Progenitor cell of endocrine pancreas (in vitro differentiated cells): ENCODE measurements around the gene HADHA. TPM values are rescaled to one million over a fixed set of nuclear protein-coding genes. Genes with fewer than 3 reads are reported as not detected.

Source experiments
- DNase-seq: peaks from one replicate; pipeline ENCODE4 v3.0.0; 2021; ENCODE audit warnings: low spot score; ENCODE audit not compliant: unreplicated experiment
- H3K27ac Mint-ChIP-seq: 2 replicates; pipeline ENCODE4 v1.8.0; 2021; ENCODE audit warnings: mild to moderate bottlenecking, moderate library complexity, mixed read lengths
- H3K27me3 Mint-ChIP-seq: 2 replicates; pipeline ENCODE4 v1.8.0; 2021; ENCODE audit warnings: mixed read lengths
- H3K36me3 Mint-ChIP-seq: 2 replicates; pipeline ENCODE4 v1.8.0; 2022; ENCODE audit warnings: mixed read lengths; ENCODE audit not compliant: insufficient read depth
- H3K4me1 Mint-ChIP-seq: 2 replicates; pipeline ENCODE4 v1.8.0; 2021; ENCODE audit warnings: low read depth, mixed read lengths
- H3K4me3 Mint-ChIP-seq: 2 replicates; pipeline ENCODE4 v1.8.0; 2021; ENCODE audit warnings: low read depth, mild to moderate bottlenecking, moderate library complexity, mixed read lengths
- H3K9me3 Mint-ChIP-seq: 2 replicates; pipeline ENCODE4 v1.8.0; 2021; ENCODE audit warnings: low read depth, mixed read lengths
- total RNA-seq: library from RNA; stranded (reverse); gene quantifications from 2 replicates; pipeline ENCODE4 v1.2.1, GENCODE V29; 2021
- TF ChIP-seq, protein P1 (sequence below): fragments of 200-600 bp; sonication (generic); IDR thresholded peaks from one replicate; pipeline ENCODE4 v1.5.0; 2021; ENCODE audit warnings: antibody characterized with exemption, mild to moderate bottlenecking; ENCODE audit not compliant: unreplicated experiment

The HADHA gene
- total RNA-seq, 1 donor from 2014 or later, result 111 TPM

DNA sequence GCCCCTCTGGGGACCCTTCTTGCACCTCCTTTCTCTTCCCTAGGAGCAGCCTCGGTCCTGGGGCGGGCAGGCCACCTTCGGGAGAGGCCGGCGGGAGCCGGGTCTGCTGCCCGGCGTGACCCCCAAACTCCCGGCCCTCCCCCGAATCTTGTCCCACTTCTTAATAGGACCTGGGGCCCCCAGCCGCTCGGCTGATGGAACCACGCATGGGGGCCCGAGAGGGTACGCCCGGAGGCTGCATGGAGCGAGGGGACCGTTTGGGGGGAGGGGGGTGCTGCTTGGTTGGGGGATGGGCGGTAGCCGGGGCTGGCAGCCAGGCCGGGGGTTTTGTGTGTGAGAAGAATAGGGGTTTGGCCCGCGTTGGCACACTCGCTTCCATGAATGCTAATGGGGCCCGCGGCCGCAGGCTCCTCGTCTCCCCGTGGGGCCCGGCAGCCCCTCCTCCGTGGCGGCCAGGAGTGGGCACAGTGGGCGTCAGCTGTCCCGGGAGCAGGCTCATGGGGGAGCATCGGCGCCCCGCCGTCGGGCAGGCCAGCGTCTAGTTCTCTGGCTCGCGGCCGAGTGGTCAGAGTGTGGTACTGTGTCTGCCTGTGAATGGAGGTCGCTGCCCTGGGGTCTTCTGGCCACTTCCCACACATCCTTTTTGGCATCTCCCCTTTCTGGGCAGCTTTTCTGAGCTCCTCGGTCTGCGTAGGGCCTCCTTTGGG, 70.5 kb downstream of the HADHA start:
- TF ChIP-seq, protein P1, sequence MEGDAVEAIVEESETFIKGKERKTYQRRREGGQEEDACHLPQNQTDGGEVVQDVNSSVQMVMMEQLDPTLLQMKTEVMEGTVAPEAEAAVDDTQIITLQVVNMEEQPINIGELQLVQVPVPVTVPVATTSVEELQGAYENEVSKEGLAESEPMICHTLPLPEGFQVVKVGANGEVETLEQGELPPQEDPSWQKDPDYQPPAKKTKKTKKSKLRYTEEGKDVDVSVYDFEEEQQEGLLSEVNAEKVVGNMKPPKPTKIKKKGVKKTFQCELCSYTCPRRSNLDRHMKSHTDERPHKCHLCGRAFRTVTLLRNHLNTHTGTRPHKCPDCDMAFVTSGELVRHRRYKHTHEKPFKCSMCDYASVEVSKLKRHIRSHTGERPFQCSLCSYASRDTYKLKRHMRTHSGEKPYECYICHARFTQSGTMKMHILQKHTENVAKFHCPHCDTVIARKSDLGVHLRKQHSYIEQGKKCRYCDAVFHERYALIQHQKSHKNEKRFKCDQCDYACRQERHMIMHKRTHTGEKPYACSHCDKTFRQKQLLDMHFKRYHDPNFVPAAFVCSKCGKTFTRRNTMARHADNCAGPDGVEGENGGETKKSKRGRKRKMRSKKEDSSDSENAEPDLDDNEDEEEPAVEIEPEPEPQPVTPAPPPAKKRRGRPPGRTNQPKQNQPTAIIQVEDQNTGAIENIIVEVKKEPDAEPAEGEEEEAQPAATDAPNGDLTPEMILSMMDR, result no peak
- DNase-seq, result no peak
- no peak overlapping the region for H3K27ac Mint-ChIP-seq
- H3K4me3 Mint-ChIP-seq, result peak overlapping the region; percentile 69
- H3K4me1 Mint-ChIP-seq, result peaks cover 6% of the 10 kb centered on the region
- H3K9me3 Mint-ChIP-seq, result no peaks in the 10 kb centered on the region
- H3K27me3 Mint-ChIP-seq, result peaks cover 47% of the 10 kb centered on the region
- peaks cover 1% of the 10 kb centered on the region for H3K36me3 Mint-ChIP-seq

DNA sequence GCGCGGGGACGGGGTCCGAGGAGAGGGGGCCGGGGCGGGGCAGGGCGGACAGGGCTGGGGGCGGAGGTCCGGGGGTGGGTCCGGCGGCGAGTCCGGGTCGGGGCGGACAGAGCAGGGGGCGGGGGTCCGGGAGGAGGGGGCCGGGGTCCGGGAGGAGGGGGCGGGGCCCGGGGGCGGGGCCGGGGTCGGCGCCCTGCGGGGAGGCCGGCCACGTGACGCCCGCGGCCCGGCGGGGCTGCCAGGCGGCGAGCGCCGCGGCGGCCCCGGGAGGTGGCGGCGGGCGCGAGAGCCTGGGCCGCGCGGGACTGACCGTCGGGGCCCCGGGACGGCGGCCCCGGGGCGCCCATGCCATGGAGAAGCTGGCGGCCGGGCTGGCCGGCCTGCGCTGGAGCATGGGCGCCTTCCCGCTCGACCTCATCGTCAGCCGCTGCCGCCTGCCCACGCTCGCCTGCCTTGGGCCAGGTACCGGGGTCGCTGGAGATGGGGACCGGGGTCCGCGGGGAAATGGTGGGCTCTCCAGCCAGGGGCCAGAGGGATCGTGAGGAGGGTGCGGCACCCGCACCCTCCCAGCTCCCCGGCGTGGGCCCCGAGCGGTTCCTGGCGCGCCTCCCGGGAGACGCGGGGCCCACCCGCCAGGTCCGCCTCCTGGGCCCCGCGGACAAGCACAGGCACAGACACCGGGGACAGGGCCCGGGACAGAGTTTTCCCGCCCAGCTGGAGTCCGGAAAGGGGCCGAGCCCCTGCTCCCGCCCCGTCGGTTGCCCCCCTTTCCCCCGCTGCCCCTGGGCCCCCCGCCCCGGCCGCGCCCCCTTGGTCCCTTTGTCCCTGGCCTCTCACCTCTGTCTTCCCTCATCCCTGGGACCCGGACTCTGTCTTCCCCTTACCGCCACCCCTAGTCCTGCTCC, 71.3 kb downstream of the HADHA start, which contains the start of gene GAREM2:
Gene GAREM2 (plus strand): TSS at position 218 of the 905 bp plus-strand sequence. CDS start 133 bp downstream, at position 351.
- Mint-ChIP-seq H3K4me3 (peak within 1 kb of the TSS; percentile 78), H3K36me3 (peaks cover 1% of the 10 kb centered on the region), H3K27me3 (peaks cover 47% of the 10 kb centered on the region), H3K27ac (peak within 1 kb of the TSS; percentile 87), H3K9me3 (no peaks in the 10 kb centered on the region), H3K4me1 (peaks cover 6% of the 10 kb centered on the region)
- no peak for DNase-seq
- TF ChIP-seq, protein P1, result no peak

DNA sequence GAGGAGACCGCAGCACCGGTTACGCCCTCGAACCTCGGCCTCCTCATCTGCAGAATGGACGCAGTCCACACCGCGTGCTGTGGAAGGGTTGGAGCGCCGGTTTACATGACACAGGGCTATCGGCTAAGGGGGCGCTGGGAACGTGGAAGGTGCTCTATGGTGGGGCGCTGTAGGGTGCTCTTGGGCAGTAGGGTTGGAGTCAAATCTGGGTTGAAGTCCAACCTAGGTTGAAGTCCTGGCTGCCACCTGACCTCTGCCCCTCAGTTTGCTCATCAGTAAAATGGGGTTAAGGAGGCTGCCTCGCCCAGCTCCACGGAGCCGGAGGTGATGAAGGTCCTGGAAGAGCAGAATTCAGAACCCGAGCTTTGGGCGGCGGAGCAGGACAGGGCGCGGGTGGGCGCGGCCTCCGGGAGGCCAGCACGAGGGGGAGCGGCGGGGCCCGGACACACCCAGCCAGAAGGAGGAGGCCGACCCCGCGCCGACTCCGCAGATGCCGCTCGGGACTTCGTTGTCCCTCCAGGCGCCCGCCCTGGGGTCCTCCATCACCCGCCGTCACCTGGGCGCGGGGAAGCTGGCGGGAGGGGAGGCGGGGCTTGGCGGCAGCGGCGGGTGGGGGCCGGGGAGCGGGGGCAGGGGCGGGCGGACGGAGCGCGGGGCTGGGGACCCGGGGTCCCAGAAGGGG, 72.1 kb downstream of the HADHA start:
- TF ChIP-seq, protein P1, result no peak
- H3K9me3 Mint-ChIP-seq, result no peaks in the 10 kb centered on the region
- peaks cover 6% of the 10 kb centered on the region for H3K4me1 Mint-ChIP-seq
- H3K27ac Mint-ChIP-seq, result no peak overlapping the region
- H3K4me3 Mint-ChIP-seq, result peak overlapping the region; percentile 78
- peaks cover 1% of the 10 kb centered on the region for H3K36me3 Mint-ChIP-seq
- no peak for DNase-seq
- peaks cover 45% of the 10 kb centered on the region for H3K27me3 Mint-ChIP-seq

DNA sequence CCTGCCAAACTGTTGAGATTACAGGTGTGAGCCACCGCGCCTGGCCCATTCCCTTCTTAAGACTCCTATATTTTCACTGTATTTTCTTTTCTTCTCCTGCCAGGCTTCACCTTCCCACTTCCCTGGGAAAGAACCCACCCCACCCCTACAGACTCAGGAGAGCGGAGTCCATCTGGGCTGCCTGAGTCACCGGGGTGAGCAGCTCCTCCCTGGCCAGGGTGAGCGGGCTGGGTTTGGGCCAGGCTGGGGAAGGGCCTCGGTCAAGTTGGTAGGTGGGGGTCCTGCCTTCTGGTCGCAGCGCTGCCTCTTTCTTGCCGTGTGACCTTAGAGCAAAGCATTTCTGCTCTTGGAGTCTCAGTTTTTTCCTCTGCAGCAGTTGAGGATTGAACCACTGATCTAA, 73.6 kb downstream of the HADHA start:
- Mint-ChIP-seq H3K4me1 (peaks cover 6% of the 10 kb centered on the region), H3K9me3 (no peaks in the 10 kb centered on the region), H3K27ac (peak overlapping the region; percentile 87), H3K36me3 (no peaks in the 10 kb centered on the region), H3K27me3 (peaks cover 39% of the 10 kb centered on the region), H3K4me3 (peak overlapping the region; percentile 78)
- no peak for DNase-seq
- TF ChIP-seq, protein P1, result no peak
